Colonic mucosa (tissue), 4 donors: ENCODE measurements around the gene TMEM63B. TPM values are rescaled to one million over a fixed set of nuclear protein-coding genes. Genes with fewer than 3 reads are reported as not detected.

Source experiments
- DNase-seq: peaks from one replicate; pipeline ENCODE4 v3.0.0-alpha.2; 2020
- H3K27ac ChIP-seq: fragments of 200-600 bp; one replicate; pipeline ENCODE4 v1.8.0; 2021
- H3K27me3 ChIP-seq: fragments of 200-600 bp; one replicate; pipeline ENCODE4 v1.8.0; 2021
- H3K36me3 ChIP-seq: fragments of 200-600 bp; one replicate; pipeline ENCODE4 v1.8.0; 2021
- H3K4me1 ChIP-seq: fragments of 200-600 bp; one replicate; pipeline ENCODE4 v1.8.0; 2021; ENCODE audit warnings: mild to moderate bottlenecking
- H3K4me3 ChIP-seq: fragments of 200-600 bp; one replicate; pipeline ENCODE4 v1.8.0; 2021
- H3K9ac ChIP-seq, 2 donors: one replicate each; pipeline ENCODE4 v1.7.0; 2013; ENCODE audit warnings: control low read depth in 2 of 2, low read depth in 2 of 2, low read length in 2 of 2
- H3K9me3 ChIP-seq: fragments of 200-600 bp; one replicate; pipeline ENCODE4 v1.8.0; 2021
- intact Hi-C: fragments of 100-400 bp; cut with DNase I; formaldehyde crosslinking; loops from one replicate; pipeline ENCODE4 v1.14.1; 2022
- total RNA-seq, 2 donors: library from RNA; stranded (reverse); fragmentation: NEBNext Ultra II Directional in 1 of 2; extraction: Animal tissue kit (Norgen Biotek cat#: 25700) in 1 of 2; gene quantifications; one replicate each; pipeline ENCODE4 v1.2.1, GENCODE V29; 2021
- TF ChIP-seq, protein P1 (sequence below): fragments of 200-600 bp; IDR thresholded peaks from one replicate; pipeline ENCODE4 v1.8.0; 2022; ENCODE audit warnings: antibody characterized with exemption, mild to moderate bottlenecking
- donor health status: healthy.
- donor health status: DM: no; HTN: no; CAD: no.
- donor health status: DM: no; HTN: no; CAD: no.

TMEM63B gene
- total RNA-seq, 2 donors from 2014 or later: 74.3 to 95.3 TPM

DNA sequence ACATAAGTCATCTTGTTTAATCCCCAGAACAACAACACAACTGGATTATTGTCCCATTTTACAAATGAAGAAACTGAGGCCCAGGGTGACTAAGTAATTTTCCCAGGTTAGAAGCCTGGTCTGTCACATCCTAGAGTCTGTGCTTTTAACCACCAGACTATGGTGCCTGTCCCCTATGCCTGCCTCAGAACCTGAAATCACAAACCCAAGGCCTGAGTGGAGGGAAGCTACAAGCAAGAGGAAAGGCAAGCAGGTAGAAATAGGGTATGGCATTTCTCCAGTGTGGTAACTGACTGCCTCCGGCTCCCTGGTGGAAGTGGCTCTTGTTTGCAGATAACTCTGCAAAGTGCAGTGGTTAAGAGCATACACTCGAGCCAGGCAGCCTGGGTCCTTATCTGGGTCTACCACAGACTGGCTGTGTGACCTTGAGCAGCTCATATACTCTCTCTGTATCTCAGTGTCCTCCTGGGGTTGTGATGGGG, 2.5 kb downstream of the TMEM63B start:
- Histone ChIP-seq H3K4me1 (peaks cover 22% of the 10 kb centered on the region), H3K27me3 (no peaks in the 10 kb centered on the region), H3K9me3 (no peaks in the 10 kb centered on the region), H3K27ac (no peak overlapping the region), H3K4me3 (no peak overlapping the region), H3K36me3 (no peaks in the 10 kb centered on the region), H3K9ac (peak overlapping the region in 1 of 2 donors; percentile 44)
- intact Hi-C loops: no loop called here
- DNase-seq: no peak
- TF ChIP-seq, protein P1, sequence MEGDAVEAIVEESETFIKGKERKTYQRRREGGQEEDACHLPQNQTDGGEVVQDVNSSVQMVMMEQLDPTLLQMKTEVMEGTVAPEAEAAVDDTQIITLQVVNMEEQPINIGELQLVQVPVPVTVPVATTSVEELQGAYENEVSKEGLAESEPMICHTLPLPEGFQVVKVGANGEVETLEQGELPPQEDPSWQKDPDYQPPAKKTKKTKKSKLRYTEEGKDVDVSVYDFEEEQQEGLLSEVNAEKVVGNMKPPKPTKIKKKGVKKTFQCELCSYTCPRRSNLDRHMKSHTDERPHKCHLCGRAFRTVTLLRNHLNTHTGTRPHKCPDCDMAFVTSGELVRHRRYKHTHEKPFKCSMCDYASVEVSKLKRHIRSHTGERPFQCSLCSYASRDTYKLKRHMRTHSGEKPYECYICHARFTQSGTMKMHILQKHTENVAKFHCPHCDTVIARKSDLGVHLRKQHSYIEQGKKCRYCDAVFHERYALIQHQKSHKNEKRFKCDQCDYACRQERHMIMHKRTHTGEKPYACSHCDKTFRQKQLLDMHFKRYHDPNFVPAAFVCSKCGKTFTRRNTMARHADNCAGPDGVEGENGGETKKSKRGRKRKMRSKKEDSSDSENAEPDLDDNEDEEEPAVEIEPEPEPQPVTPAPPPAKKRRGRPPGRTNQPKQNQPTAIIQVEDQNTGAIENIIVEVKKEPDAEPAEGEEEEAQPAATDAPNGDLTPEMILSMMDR: no peak

DNA sequence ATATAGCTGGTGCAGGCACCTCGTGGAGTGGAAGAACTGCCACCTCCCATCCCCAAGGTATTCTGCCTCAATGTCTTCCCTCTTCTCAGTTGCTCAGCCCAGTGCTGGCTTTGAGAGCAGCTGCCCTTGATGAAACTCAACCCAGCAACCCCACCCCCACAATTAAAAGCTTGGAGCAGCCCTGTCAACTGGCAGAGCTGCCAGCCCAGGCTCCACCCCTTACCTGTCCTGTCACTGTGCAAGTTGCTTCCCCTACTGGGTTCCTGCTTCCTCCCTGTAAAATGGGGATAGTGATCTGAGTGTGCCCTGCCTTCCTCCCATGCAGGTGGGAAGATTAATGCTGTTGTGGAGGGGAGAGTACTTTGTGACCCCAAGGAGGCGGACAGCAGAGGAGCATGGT, 4.5 kb downstream of the TMEM63B start:
- TF ChIP-seq, protein P1: no peak
- no peak overlapping the region for H3K4me3 ChIP-seq
- intact Hi-C loops: no loop called here
- H3K9ac ChIP-seq: peak overlapping the region in 1 of 2 donors; percentile 81
- no peaks in the 10 kb centered on the region for H3K27me3 ChIP-seq
- no peaks in the 10 kb centered on the region for H3K9me3 ChIP-seq
- DNase-seq: peak; percentile 88
- H3K4me1 ChIP-seq: peaks cover 18% of the 10 kb centered on the region
- H3K36me3 ChIP-seq: no peaks in the 10 kb centered on the region
- peak overlapping the region; percentile 83 for H3K27ac ChIP-seq

DNA sequence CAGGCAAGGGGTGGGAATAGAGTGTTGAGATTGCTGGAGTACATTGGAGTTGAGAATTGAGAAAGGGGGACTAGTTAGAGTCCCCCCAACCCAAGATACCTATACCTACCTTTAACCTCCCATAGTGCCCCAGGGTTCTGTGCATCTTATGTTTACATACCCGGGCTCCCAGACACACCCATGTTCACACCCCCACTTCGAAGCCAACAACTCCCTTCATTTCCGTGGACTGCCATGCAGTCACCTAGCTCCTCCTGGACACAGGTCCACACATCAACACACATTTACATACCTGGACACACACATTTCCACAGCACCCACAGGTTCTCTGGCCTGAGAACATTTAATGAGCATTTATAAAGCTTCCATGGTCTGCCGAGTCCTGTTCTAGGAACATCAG, 5.1 kb downstream of the TMEM63B start:
- TF ChIP-seq, protein P1: no peak
- intact Hi-C loops: no loop called here
- DNase-seq: peak; percentile 82
- H3K27me3 ChIP-seq: no peaks in the 10 kb centered on the region
- peaks cover 18% of the 10 kb centered on the region for H3K4me1 ChIP-seq
- peak overlapping the region in 1 of 2 donors; percentile 81 for H3K9ac ChIP-seq
- H3K36me3 ChIP-seq: no peaks in the 10 kb centered on the region
- H3K27ac ChIP-seq: peak overlapping the region; percentile 83
- no peaks in the 10 kb centered on the region for H3K9me3 ChIP-seq
- H3K4me3 ChIP-seq: no peak overlapping the region

DNA sequence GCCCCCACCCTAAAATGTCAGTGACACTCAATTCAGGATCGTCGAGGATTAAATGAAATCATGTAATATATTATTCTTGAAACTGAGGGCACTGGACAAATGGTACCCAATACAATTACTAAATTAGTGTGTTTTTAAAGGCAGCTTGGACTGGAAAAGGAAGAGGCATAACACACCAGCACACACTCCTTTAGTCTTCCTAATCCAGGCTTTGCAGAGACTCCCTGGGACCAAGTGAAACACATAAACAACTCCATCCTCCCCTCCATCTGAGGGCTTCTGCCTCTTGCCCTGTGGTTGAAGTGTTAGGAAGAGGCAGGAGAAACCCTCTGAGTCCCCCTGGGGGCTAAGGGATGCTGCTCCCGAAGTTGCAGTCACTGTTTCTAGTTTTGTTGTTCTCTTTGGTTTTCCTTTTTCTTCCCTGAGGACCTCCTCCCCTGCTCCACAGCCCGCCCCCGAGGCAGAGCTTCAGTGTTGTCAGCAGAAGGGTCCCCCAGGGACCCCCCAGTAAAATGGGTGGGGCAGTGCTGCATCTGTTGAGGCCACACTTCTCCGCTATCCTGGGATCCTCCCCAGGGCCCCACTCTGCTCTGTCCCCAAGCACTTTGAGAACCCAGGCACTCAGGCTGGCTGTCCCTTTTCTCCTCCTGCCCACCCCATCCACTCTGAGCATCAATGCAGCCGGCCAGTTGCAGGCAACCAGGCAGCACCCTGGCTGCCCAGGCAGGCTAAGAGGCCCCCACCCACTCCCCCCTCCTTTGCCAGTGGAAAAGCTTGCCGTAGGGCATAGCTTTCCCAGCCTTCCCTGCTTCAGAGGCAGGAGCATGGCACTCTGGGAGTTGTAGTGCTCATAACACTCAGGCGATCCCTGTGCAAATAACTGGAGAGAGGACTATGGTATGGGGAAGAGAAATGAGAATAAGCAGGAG, 5.9 kb downstream of the TMEM63B start:
- Histone ChIP-seq H3K4me1 (peaks cover 18% of the 10 kb centered on the region), H3K27ac (peak overlapping the region; percentile 83), H3K36me3 (no peaks in the 10 kb centered on the region), H3K4me3 (no peak overlapping the region), H3K9me3 (no peaks in the 10 kb centered on the region), H3K27me3 (no peaks in the 10 kb centered on the region), H3K9ac (peak overlapping the region in 1 of 2 donors; percentile 81)
- peak; percentile 81 for DNase-seq
- intact Hi-C loops: no loop called here
- TF ChIP-seq, protein P1: no peak

DNA sequence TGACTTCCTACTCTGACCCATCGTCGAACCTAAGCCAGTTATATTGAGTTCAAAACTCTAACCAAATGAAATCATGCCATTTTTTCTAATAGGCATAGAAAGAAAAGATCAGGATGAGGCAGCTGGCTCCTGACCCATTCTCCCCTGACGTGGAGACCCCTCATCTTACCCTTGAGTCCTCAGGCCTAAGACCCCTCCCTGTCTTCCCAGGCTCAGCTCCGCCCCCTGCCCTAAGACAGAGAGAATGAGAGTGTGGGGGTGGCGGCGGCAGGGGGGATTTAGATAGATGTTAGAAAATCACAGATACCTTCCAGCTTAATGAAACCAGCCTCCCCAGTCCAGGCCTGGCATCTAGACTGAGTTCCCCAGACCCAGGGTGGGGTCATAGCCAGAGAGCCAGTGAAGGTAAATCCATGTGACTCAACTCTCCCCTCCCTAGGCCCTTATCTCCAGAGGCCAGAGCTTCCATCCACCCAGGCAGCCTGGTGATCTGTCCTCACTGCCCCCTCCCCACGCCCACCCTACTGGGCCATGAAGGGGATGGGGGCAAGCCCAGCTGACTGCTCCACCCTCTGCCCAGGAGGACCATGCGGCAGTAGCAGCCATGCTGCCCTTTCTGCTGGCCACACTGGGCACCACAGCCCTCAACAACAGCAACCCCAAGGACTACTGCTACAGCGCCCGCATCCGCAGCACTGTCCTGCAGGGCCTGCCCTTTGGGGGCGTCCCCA, 6.8 kb downstream of the TMEM63B start:
- peak overlapping the region in 1 of 2 donors; percentile 81 for H3K9ac ChIP-seq
- intact Hi-C loops: no loop called here
- no peak overlapping the region for H3K4me3 ChIP-seq
- no peaks in the 10 kb centered on the region for H3K36me3 ChIP-seq
- no peaks in the 10 kb centered on the region for H3K9me3 ChIP-seq
- TF ChIP-seq, protein P1: no peak
- H3K27me3 ChIP-seq: no peaks in the 10 kb centered on the region
- H3K4me1 ChIP-seq: peaks cover 12% of the 10 kb centered on the region
- DNase-seq: no peak
- peak overlapping the region; percentile 83 for H3K27ac ChIP-seq
